ENCODE measurements around the gene STPG1. TPM values are rescaled to one million over a fixed set of nuclear protein-coding genes. Genes with fewer than 3 reads are reported as not detected.

The STPG1 gene
- total and polyA plus RNA-seq, 2 donors (not counting 3 experiments of a cell fraction or from before 2014, with no cell fraction given), result 6.3 to 10.2 TPM

DNA sequence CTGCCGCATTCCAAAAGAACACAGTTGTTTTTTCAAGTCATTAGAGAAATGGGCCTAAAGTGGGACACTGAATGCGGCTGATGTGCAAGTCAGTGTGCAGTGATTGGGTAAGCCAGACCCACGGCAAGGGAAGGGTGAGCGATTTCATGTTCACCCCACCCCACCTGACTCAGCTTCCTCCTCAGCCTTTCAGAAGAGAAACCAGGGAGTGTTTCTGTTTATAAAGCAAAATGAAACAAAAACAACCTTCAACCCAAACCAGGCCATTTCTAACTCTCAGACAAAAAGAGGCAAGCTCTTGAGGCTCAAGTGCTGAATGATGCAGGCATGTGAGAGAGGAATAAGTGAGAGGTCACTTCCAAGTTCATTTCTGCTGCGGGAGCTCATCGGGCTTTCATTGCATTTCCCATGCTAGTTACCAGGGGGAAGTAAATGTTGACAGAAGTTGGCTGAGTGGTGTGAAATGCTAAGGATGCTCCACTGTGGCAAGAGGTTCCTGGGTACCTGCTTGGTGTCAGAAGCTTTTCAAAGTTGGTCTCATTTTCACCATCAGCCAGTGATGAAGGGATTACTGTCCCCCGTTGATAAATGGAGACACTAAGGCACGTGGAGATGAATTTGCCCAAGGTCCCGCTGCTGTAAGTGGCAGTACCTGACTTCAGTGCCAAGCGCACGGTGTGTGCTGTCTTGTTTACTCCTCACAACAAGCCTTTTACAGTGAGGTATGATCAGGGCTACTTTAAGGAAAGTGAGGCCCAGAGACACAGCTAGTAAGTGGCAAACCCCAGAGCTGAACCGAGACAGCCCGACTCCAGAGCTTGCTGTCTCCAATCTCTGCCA is 29.1 kb downstream of the STPG1 start:
- H3K9ac ChIP-seq (replicated peaks; ENCODE audit: extremely low read depth, insufficient read depth, low read length), result peak overlapping the region; percentile 27
- peaks cover 17% of the 10 kb centered on the region for H3K4me1 ChIP-seq (ENCODE audit: control insufficient read depth, extremely low read depth, insufficient read depth, low read length)
- H3K9me3 ChIP-seq (replicated peaks; ENCODE audit: control insufficient read depth, insufficient read depth, low read length), result no peaks in the 10 kb centered on the region
- peak; percentile 75 for DNase-seq (ENCODE audit: low read depth, low spot score)
- peak; percentile 92 for FAIRE-seq
- peak overlapping the region in 1 of 3 experiments; percentile 30 for H3K4me3 ChIP-seq (replicated peaks in 1 of 3; ENCODE audit: insufficient read depth in 1 of 3, low read depth in 1 of 3, low read length in 3 of 3)
- TF ChIP-seq POLR2A (IDR thresholded peaks at IDR 0.05; ENCODE audit: low read depth, low read length) (no peak), FOS (IDR thresholded peaks at IDR 0.05; ENCODE audit: borderline replicate concordance, insufficient read depth, low read length) (peak; percentile 60)
- peak overlapping the region; percentile 70 for H2AFZ ChIP-seq (ENCODE audit: low read depth, low read length)
- no peaks in the 10 kb centered on the region for H3K9me1 ChIP-seq (replicated peaks; ENCODE audit: control insufficient read depth, extremely low read depth, insufficient read depth, low read length)
- H4K20me1 ChIP-seq (replicated peaks; ENCODE audit: control insufficient read depth, extremely low read depth, insufficient read depth, low read length), result no peaks in the 10 kb centered on the region
- BruUV-seq (replicated peaks), result no TSS peak
- peak overlapping the region; percentile 64 for H3K4me2 ChIP-seq (ENCODE audit: insufficient read depth, low read length)
- CTCF ChIA-PET, result interaction anchor here (0.6 to 8.2 kb wide), 9 partner anchors 10 to 185 kb away, joined by 3 to 132 read pairs (median 4); no protein-coding TSS in a partner anchor
- intact Hi-C loops (cut with micrococcal nuclease) (no loop called here), dilution Hi-C loops (cut with MboI; ENCODE audit: extremely low pct_ligation_motif_present, low sequenced_read_pairs) (no loop called here)
- peak overlapping the region; percentile 47 for H3K27ac ChIP-seq (ENCODE audit: insufficient read depth, low read depth, low read length)
- POLR2A ChIA-PET, result no interaction called here
- H3K79me2 ChIP-seq (ENCODE audit: control insufficient read depth, insufficient read depth, low read length), result no peaks in the 10 kb centered on the region
- no peaks in the 10 kb centered on the region for H3K36me3 ChIP-seq (ENCODE audit: control insufficient read depth in 2 of 2, extremely low read depth in 1 of 2, insufficient read depth in 2 of 2, low read length in 2 of 2)
- no peaks in the 10 kb centered on the region for H3K27me3 ChIP-seq (ENCODE audit: control insufficient read depth in 2 of 2, insufficient read depth in 2 of 2, low read length in 2 of 2)

DNA sequence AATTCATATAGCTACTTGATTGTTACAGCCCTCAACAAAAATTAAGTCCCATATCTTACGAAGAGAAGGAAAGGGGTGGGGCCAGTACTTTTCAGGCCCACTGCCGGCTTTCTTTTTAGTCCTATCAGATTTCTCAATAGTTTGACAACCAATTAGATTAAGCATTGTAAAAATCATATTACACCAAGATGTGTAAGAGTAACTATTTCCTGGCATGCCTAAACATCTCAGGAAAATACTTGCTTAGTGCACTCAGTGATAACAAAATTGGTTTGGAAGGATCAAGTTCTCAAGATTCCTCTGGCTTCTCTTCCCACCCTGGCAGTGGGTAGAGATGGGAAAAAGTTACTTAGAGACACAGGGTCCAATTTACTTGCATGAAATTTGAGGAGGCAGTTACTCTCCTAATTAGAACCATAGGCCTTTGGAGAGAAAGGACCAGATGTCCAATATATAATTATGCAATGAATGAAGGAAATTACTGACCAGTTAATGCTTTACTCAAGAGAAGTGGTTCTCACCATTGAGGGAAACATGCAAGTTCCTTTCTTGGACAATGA is 30.1 kb downstream of the STPG1 start:
- Histone ChIP-seq H3K9me3 (replicated peaks; ENCODE audit: control insufficient read depth, insufficient read depth, low read length) (no peaks in the 10 kb centered on the region), H4K20me1 (replicated peaks; ENCODE audit: control insufficient read depth, extremely low read depth, insufficient read depth, low read length) (no peaks in the 10 kb centered on the region), H3K9me1 (replicated peaks; ENCODE audit: control insufficient read depth, extremely low read depth, insufficient read depth, low read length) (no peaks in the 10 kb centered on the region), H3K4me2 (ENCODE audit: insufficient read depth, low read length) (no peak overlapping the region), H3K4me3 (replicated peaks in 1 of 3; ENCODE audit: insufficient read depth in 1 of 3, low read depth in 1 of 3, low read length in 3 of 3) (no peak overlapping the region), H3K9ac (replicated peaks; ENCODE audit: extremely low read depth, insufficient read depth, low read length) (no peak overlapping the region), H2AFZ (ENCODE audit: low read depth, low read length) (no peak overlapping the region), H3K36me3 (ENCODE audit: control insufficient read depth in 2 of 2, extremely low read depth in 1 of 2, insufficient read depth in 2 of 2, low read length in 2 of 2) (no peaks in the 10 kb centered on the region), H3K79me2 (ENCODE audit: control insufficient read depth, insufficient read depth, low read length) (no peaks in the 10 kb centered on the region), H3K27ac (ENCODE audit: insufficient read depth, low read depth, low read length) (no peak overlapping the region), H3K4me1 (ENCODE audit: control insufficient read depth, extremely low read depth, insufficient read depth, low read length) (peaks cover 12% of the 10 kb centered on the region), H3K27me3 (ENCODE audit: control insufficient read depth in 2 of 2, insufficient read depth in 2 of 2, low read length in 2 of 2) (no peaks in the 10 kb centered on the region)
- DNase-seq (ENCODE audit: low read depth, low spot score) (no peak), FAIRE-seq (no peak)
- ChIA-PET CTCF (interaction anchor here (0.6 to 8.2 kb wide), 8 partner anchors 11 to 184 kb away, joined by 3 to 132 read pairs (median 4); no protein-coding TSS in a partner anchor), POLR2A (no interaction called here)
- BruUV-seq (replicated peaks), result no TSS peak
- dilution Hi-C loops (cut with MboI; ENCODE audit: extremely low pct_ligation_motif_present, low sequenced_read_pairs), result no loop called here
- intact Hi-C loops (cut with micrococcal nuclease), result no loop called here
- TF ChIP-seq POLR2AphosphoS5 (IDR thresholded peaks at IDR 0.05; ENCODE audit: insufficient read depth, low read depth, low read length) (no peak), POLR2A (IDR thresholded peaks at IDR 0.05; ENCODE audit: low read depth, low read length) (no peak), FOS (IDR thresholded peaks at IDR 0.05; ENCODE audit: borderline replicate concordance, insufficient read depth, low read length) (no peak), GATA2 (IDR thresholded peaks at IDR 0.05; ENCODE audit: insufficient read depth, insufficient read length, low read depth, low read length) (no peak), MYC (IDR thresholded peaks at IDR 0.05; ENCODE audit: low read depth, low read length) (no peak), EZH2 (IDR thresholded peaks at IDR 0.05; ENCODE audit: borderline replicate concordance, low read depth, low read length, severe bottlenecking) (no peak), JUN (IDR thresholded peaks at IDR 0.05; ENCODE audit: borderline replicate concordance, insufficient read depth, insufficient read length, low read depth) (no peak)
- TF ChIP-seq, protein P1, sequence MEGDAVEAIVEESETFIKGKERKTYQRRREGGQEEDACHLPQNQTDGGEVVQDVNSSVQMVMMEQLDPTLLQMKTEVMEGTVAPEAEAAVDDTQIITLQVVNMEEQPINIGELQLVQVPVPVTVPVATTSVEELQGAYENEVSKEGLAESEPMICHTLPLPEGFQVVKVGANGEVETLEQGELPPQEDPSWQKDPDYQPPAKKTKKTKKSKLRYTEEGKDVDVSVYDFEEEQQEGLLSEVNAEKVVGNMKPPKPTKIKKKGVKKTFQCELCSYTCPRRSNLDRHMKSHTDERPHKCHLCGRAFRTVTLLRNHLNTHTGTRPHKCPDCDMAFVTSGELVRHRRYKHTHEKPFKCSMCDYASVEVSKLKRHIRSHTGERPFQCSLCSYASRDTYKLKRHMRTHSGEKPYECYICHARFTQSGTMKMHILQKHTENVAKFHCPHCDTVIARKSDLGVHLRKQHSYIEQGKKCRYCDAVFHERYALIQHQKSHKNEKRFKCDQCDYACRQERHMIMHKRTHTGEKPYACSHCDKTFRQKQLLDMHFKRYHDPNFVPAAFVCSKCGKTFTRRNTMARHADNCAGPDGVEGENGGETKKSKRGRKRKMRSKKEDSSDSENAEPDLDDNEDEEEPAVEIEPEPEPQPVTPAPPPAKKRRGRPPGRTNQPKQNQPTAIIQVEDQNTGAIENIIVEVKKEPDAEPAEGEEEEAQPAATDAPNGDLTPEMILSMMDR (IDR thresholded peaks at IDR 0.05; ENCODE audit: extremely low read depth in 1 of 2, insufficient read depth in 1 of 2, low read depth in 1 of 2, low read length in 2 of 2), result no peak
- TF ChIP-seq, protein P2, sequence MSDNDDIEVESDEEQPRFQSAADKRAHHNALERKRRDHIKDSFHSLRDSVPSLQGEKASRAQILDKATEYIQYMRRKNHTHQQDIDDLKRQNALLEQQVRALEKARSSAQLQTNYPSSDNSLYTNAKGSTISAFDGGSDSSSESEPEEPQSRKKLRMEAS (IDR thresholded peaks at IDR 0.05; ENCODE audit: insufficient read depth, insufficient read length), result no peak

Measured in endothelial cell of umbilical vein (primary cell).